Measurements from ENCODE around the gene SET. TPM values are rescaled to one million over a fixed set of nuclear protein-coding genes. Genes with fewer than 3 reads are reported as not detected.

Gene SET
- total and polyA plus RNA-seq, 2 of the 8 experiments (the other 6 are each of a cell fraction or from before 2014, with no cell fraction given): 466 to 1,345 TPM

DNA sequence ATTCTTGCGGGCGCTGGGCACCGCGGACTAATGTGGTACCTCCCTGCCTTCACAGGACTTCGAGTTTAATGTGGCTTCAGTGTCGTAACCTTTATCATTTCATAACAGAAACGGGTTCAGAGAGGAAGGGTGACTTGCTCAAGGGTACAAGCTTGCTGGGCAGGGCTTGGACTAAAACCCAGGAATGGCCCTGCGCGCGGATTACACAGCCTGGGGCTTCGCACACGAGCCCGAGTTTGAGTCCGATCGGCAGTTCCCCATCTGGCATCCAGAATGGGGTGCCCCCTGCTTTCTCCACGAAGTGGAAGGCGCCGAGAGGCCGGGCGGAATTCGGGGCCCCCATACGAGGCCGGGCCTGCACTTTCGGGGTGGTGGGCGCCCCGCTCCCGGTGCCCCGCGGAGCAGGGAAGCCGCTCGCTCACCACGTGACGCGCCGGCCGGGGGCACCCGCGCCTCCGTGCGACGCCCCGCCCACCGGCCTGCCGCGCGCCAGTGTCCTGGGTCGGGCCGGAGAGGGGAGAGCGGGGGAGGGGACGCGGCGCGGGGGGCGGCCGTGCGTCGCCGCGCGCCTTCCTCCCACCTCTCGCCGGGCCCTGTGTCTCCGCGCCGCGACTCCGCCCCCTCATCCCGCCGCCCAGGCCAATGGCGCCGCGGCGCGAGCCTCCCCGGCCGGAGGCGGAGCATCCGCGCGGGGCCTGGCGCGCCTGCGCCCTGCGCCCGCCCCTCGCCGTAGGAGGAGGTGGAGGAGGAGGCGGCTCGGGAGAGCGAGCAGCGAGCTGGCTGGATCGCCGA lies at the start of gene SET (continued):
- no peak for TF ChIP-seq CTBP2 (IDR thresholded peaks at IDR 0.05; ENCODE audit: borderline replicate concordance, insufficient read depth, insufficient read length, low read length)
- TF ChIP-seq TBP (IDR thresholded peaks at IDR 0.05; ENCODE audit: low read depth, low read length): peak; percentile 49; the same call in 1 of the 2 replicates
- peak; percentile 33; the same call in 1 of the 2 replicates for TF ChIP-seq CREB1 (IDR thresholded peaks at IDR 0.05)
- peak; percentile 22 for TF ChIP-seq KDM4A (IDR thresholded peaks at IDR 0.05; ENCODE audit: low read depth, low read length, severe bottlenecking)
- no peak for TF ChIP-seq SIX5 (IDR thresholded peaks at IDR 0.05; ENCODE audit: low read depth, low read length)
- TF ChIP-seq TEAD4 (IDR thresholded peaks at IDR 0.05; ENCODE audit: low read depth, low read length): no peak
- no peak for TF ChIP-seq RFX5 (IDR thresholded peaks at IDR 0.05; ENCODE audit: borderline replicate concordance, low read depth, low read length)
- TF ChIP-seq FOSL1 (IDR thresholded peaks at IDR 0.05; ENCODE audit: insufficient read depth, low read depth, low read length): 0 out of 2 replicates have a peak, but pooled peaks have one; percentile 24
- TF ChIP-seq, protein P1, sequence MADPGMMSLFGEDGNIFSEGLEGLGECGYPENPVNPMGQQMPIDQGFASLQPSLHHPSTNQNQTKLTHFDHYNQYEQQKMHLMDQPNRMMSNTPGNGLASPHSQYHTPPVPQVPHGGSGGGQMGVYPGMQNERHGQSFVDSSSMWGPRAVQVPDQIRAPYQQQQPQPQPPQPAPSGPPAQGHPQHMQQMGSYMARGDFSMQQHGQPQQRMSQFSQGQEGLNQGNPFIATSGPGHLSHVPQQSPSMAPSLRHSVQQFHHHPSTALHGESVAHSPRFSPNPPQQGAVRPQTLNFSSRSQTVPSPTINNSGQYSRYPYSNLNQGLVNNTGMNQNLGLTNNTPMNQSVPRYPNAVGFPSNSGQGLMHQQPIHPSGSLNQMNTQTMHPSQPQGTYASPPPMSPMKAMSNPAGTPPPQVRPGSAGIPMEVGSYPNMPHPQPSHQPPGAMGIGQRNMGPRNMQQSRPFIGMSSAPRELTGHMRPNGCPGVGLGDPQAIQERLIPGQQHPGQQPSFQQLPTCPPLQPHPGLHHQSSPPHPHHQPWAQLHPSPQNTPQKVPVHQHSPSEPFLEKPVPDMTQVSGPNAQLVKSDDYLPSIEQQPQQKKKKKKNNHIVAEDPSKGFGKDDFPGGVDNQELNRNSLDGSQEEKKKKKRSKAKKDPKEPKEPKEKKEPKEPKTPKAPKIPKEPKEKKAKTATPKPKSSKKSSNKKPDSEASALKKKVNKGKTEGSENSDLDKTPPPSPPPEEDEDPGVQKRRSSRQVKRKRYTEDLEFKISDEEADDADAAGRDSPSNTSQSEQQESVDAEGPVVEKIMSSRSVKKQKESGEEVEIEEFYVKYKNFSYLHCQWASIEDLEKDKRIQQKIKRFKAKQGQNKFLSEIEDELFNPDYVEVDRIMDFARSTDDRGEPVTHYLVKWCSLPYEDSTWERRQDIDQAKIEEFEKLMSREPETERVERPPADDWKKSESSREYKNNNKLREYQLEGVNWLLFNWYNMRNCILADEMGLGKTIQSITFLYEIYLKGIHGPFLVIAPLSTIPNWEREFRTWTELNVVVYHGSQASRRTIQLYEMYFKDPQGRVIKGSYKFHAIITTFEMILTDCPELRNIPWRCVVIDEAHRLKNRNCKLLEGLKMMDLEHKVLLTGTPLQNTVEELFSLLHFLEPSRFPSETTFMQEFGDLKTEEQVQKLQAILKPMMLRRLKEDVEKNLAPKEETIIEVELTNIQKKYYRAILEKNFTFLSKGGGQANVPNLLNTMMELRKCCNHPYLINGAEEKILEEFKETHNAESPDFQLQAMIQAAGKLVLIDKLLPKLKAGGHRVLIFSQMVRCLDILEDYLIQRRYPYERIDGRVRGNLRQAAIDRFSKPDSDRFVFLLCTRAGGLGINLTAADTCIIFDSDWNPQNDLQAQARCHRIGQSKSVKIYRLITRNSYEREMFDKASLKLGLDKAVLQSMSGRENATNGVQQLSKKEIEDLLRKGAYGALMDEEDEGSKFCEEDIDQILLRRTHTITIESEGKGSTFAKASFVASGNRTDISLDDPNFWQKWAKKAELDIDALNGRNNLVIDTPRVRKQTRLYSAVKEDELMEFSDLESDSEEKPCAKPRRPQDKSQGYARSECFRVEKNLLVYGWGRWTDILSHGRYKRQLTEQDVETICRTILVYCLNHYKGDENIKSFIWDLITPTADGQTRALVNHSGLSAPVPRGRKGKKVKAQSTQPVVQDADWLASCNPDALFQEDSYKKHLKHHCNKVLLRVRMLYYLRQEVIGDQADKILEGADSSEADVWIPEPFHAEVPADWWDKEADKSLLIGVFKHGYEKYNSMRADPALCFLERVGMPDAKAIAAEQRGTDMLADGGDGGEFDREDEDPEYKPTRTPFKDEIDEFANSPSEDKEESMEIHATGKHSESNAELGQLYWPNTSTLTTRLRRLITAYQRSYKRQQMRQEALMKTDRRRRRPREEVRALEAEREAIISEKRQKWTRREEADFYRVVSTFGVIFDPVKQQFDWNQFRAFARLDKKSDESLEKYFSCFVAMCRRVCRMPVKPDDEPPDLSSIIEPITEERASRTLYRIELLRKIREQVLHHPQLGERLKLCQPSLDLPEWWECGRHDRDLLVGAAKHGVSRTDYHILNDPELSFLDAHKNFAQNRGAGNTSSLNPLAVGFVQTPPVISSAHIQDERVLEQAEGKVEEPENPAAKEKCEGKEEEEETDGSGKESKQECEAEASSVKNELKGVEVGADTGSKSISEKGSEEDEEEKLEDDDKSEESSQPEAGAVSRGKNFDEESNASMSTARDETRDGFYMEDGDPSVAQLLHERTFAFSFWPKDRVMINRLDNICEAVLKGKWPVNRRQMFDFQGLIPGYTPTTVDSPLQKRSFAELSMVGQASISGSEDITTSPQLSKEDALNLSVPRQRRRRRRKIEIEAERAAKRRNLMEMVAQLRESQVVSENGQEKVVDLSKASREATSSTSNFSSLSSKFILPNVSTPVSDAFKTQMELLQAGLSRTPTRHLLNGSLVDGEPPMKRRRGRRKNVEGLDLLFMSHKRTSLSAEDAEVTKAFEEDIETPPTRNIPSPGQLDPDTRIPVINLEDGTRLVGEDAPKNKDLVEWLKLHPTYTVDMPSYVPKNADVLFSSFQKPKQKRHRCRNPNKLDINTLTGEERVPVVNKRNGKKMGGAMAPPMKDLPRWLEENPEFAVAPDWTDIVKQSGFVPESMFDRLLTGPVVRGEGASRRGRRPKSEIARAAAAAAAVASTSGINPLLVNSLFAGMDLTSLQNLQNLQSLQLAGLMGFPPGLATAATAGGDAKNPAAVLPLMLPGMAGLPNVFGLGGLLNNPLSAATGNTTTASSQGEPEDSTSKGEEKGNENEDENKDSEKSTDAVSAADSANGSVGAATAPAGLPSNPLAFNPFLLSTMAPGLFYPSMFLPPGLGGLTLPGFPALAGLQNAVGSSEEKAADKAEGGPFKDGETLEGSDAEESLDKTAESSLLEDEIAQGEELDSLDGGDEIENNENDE (IDR thresholded peaks at IDR 0.05; ENCODE audit: insufficient replicate concordance, low read length): no peak
- TF ChIP-seq CHD2 (IDR thresholded peaks at IDR 0.05; ENCODE audit: low read length): no peak

Data from H1 (cell line).